Lower lobe of right lung (tissue), 2 donors: ENCODE measurements around the gene TMEM184B. TPM values are rescaled to one million over a fixed set of nuclear protein-coding genes. Genes with fewer than 3 reads are reported as not detected.
A peak's percentile ranks its signal among the peaks of the same experiment; 100 is the strongest.

ENCODE experiments used
- ATAC-seq, 2 donors: fragments of 200-7000 bp; cut with Tn5 transposase; one replicate each; pipeline ENCODE4 v1.9.1; 2020 to 2022; ENCODE audit warnings: mild to moderate bottlenecking in 2 of 2, moderate library complexity in 2 of 2
- DNase-seq: peaks from one replicate; pipeline ENCODE4 v3.0.0-alpha.2; 2020
- H3K27ac ChIP-seq: fragments of 200-600 bp; one replicate; pipeline ENCODE4 v1.8.0; 2022
- H3K27me3 ChIP-seq: fragments of 200-600 bp; one replicate; pipeline ENCODE4 v1.8.0; 2022; ENCODE audit warnings: low read depth
- H3K36me3 ChIP-seq: fragments of 200-600 bp; one replicate; pipeline ENCODE4 v1.8.0; 2022; ENCODE audit warnings: mild to moderate bottlenecking
- H3K4me1 ChIP-seq: fragments of 200-600 bp; one replicate; pipeline ENCODE4 v1.8.0; 2022
- H3K4me3 ChIP-seq: fragments of 200-600 bp; one replicate; pipeline ENCODE4 v1.8.0; 2022; ENCODE audit warnings: mild to moderate bottlenecking
- H3K9me3 ChIP-seq: fragments of 200-600 bp; one replicate; pipeline ENCODE4 v1.8.0; 2022
- CTCF ChIP-seq: fragments of 200-600 bp; IDR thresholded peaks from one replicate; pipeline ENCODE4 v1.8.0; 2022; ENCODE audit warnings: antibody characterized with exemption, mild to moderate bottlenecking
- intact Hi-C: fragments of 100-400 bp; cut with DNase I; formaldehyde crosslinking; loops from one replicate; pipeline ENCODE4 v1.11.0; 2022
- total RNA-seq: library from RNA; stranded (reverse); fragmentation: NEBNext Ultra II Directional; extraction: Animal tissue kit (Norgen Biotek cat#: 25700); gene quantifications from one replicate; pipeline ENCODE4 v1.2.1, GENCODE V29; 2021
- donor health status: DM: no; HTN: yes; CAD: no; lungs with severe emphysema.

TMEM184B gene
- total RNA-seq, 1 donor from 2014 or later = 77.7 TPM

- ATAC-seq (peak; percentile 77 to 86), DNase-seq (peak; percentile 92)
- Histone ChIP-seq H3K4me1 (peaks cover 26% of the 10 kb centered on the region), H3K4me3 (peak overlapping the region; percentile 81), H3K27me3 (no peaks in the 10 kb centered on the region), H3K36me3 (no peaks in the 10 kb centered on the region), H3K27ac (peak overlapping the region; percentile 99), H3K9me3 (no peaks in the 10 kb centered on the region)
- peak; percentile 30 for TF ChIP-seq CTCF
- intact Hi-C loops = no loop called here
Measured at GRCh38 chr22:38202437-38203089, 70.2 kb downstream of the TMEM184B start.

GRCh38 chr22:38201711-38202436, 70.9 kb downstream of the TMEM184B start, which contains the start of gene MAFF:
TSS of gene MAFF (plus strand) at chr22:38201994. CDS start at chr22:38213854, 11,860 bp downstream.
- ATAC-seq (peak; percentile 86 to 90), DNase-seq (peak; percentile 98)
- H3K9me3 ChIP-seq = no peaks in the 10 kb centered on the region
- H3K27me3 ChIP-seq = no peaks in the 10 kb centered on the region
- H3K27ac ChIP-seq = peak within 1 kb of the TSS; percentile 99
- peak within 1 kb of the TSS; percentile 81 for H3K4me3 ChIP-seq
- no peak for TF ChIP-seq CTCF
- intact Hi-C loops = no loop called here
- H3K36me3 ChIP-seq = no peaks in the 10 kb centered on the region
- peaks cover 26% of the 10 kb centered on the region for H3K4me1 ChIP-seq

DNA sequence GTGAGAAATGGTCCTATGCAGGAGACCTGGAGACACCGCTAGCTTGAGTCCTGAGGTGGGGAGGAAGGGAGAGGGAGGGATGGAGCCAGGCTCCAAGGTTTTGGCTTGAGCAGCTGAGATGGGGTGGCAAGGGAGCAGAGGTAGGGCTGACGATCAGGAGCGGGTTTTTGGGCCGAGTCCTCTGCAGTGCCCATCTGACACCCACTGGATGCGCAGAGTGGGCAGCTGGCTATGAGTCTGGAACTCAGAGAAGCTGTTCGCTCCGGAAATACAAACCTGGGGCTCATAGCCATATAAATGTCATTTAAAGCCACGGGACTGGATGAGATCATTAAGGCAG, 71.5 kb downstream of the TMEM184B start:
- Histone ChIP-seq H3K27me3 (no peaks in the 10 kb centered on the region), H3K9me3 (no peaks in the 10 kb centered on the region), H3K27ac (peak overlapping the region; percentile 99), H3K36me3 (no peaks in the 10 kb centered on the region), H3K4me1 (peaks cover 26% of the 10 kb centered on the region), H3K4me3 (peak overlapping the region; percentile 81)
- TF ChIP-seq CTCF = no peak
- ATAC-seq (no peak), DNase-seq (no peak)
- intact Hi-C loops = no loop called here

GRCh38 chr22:38199826-38200559, 72.8 kb downstream of the TMEM184B start:
- no peaks in the 10 kb centered on the region for H3K36me3 ChIP-seq
- intact Hi-C loops = no loop called here
- no peaks in the 10 kb centered on the region for H3K27me3 ChIP-seq
- H3K4me1 ChIP-seq = peaks cover 23% of the 10 kb centered on the region
- no peaks in the 10 kb centered on the region for H3K9me3 ChIP-seq
- H3K27ac ChIP-seq = no peak overlapping the region
- TF ChIP-seq CTCF = no peak
- no peak overlapping the region for H3K4me3 ChIP-seq
- ATAC-seq (no peak), DNase-seq (no peak)

- Histone ChIP-seq H3K9me3 (no peaks in the 10 kb centered on the region), H3K27ac (no peak overlapping the region), H3K4me1 (peaks cover 22% of the 10 kb centered on the region), H3K4me3 (no peak overlapping the region), H3K36me3 (no peaks in the 10 kb centered on the region), H3K27me3 (no peaks in the 10 kb centered on the region)
- no peak for TF ChIP-seq CTCF
- intact Hi-C loops = no loop called here
- ATAC-seq = no peak
- DNase-seq = no peak
Measured at GRCh38 chr22:38196791-38197419, 75.9 kb downstream of the TMEM184B start.
